Bronchial epithelial cell (primary cell): ENCODE results near the gene HCAR1. TPM values are rescaled to one million over a fixed set of nuclear protein-coding genes. Genes with fewer than 3 reads are reported as not detected.
A peak's percentile ranks its signal among the peaks of the same experiment; 100 is the strongest.
"Not testable (repeated sequence)": the region's sequence is repeated elsewhere in the genome, so short reads cannot be mapped to it uniquely, and the experiment has no call there.

Source experiments
- DNase-seq: peaks from one replicate; pipeline ENCODE4 v3.0.0-alpha.2; 2010; ENCODE audit warnings: low read depth
- FAIRE-seq: peaks from 2 replicates; lab custom pipeline; 2011; peaks lifted over from hg19 to GRCh38; lab: Jason Lieb, UNC
- H3K27me3 ChIP-seq: 2 replicates; pipeline ENCODE4 v1.5.1; 2011; ENCODE audit warnings: low read length; ENCODE audit not compliant: control insufficient read depth, insufficient read depth
- H3K36me3 ChIP-seq: 2 replicates; pipeline ENCODE4 v1.5.1; 2011; ENCODE audit warnings: low read length; ENCODE audit not compliant: control insufficient read depth, insufficient read depth
- H3K4me3 ChIP-seq: 2 replicates; pipeline ENCODE4 v1.5.1; 2011; ENCODE audit warnings: mild to moderate bottlenecking, low read depth, low read length, control low read depth
- total RNA-seq: library from RNA; depleted of rRNA; stranded (reverse); fragments of >200 nt; gene quantifications from 2 replicates; pipeline ENCODE4 v1.2.1, GENCODE V29; 2014
- TF ChIP-seq, protein P1 (sequence below): IDR thresholded peaks from 2 replicates; pipeline ENCODE4 v1.5.1; 2011; ENCODE audit warnings: mild to moderate bottlenecking, moderate library complexity, low read length, control low read depth, inconsistent platforms; ENCODE audit not compliant: insufficient read depth, severe bottlenecking

The HCAR1 gene
- total RNA-seq, 1 donor from 2014 or later: under 0.01 TPM

DNA sequence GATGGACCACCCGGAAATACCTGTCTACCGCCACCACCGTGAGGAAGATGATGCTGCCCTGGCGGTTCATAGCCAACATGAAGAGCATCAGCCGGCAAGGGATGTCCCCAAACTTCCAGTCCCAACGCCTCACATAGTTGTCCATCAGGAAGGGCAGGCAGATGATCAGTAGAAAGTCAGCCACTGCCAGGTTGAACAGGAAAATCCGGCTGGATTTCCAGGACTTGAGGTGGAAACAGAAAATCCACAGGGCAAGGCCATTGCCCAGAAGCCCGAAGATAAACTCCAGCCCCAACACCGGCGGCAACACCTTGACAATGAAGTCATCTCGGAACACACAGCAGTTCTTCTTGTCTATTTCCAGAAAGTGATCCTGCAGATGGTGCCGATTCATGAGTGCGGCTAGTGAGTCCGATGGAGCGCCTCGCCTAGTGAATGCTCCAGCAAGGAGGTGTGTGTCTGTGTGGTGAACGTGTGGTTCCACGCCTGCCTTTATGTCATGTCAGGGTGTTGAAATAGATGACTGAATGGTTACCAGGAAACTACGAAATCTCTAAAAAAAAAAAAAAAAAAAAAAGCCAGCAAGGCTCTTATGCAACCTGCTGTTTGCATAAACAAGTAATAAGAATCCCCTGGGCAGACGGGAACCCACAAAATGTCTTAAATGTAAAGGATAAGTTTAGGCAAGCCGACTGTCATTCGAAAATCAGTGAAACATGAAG, 27.6 kb downstream of the HCAR1 start, which contains the start of gene HCAR2:
TSS of gene HCAR2 (minus strand) at position 468 of the 722 bp plus-strand sequence. CDS start at position 394, 74 bp downstream.
- not testable (repeated sequence) for H3K4me3 ChIP-seq

DNA sequence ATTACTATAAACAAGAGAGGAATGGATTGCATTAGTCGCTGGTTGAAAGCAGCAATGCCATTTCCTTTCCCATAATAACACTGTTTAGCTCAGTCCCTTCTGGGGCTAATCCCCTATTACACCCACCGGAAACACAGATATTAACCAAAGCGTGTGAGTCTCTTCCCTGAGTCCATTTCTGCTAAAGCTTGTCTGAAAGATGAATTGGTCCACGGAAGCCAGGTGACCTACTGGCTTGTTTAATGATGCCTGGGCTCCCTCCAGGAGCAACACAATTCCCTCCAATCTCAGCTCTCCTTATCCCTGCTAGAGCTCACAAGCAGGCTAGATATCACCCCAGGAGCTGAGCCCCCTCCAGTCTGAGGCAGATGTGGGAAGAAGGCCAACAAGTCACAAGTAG, 29.2 kb downstream of the HCAR1 start:
- not testable (repeated sequence) for H3K27me3 ChIP-seq, FAIRE-seq, DNase-seq, H3K36me3 ChIP-seq, H3K4me3 ChIP-seq

More for the DNA sequence above, 27.6 kb downstream of the HCAR1 start, which contains the start of gene HCAR2:
- not testable (repeated sequence) for FAIRE-seq, H3K27me3 ChIP-seq, H3K36me3 ChIP-seq
- peak; percentile 97 for DNase-seq

DNA sequence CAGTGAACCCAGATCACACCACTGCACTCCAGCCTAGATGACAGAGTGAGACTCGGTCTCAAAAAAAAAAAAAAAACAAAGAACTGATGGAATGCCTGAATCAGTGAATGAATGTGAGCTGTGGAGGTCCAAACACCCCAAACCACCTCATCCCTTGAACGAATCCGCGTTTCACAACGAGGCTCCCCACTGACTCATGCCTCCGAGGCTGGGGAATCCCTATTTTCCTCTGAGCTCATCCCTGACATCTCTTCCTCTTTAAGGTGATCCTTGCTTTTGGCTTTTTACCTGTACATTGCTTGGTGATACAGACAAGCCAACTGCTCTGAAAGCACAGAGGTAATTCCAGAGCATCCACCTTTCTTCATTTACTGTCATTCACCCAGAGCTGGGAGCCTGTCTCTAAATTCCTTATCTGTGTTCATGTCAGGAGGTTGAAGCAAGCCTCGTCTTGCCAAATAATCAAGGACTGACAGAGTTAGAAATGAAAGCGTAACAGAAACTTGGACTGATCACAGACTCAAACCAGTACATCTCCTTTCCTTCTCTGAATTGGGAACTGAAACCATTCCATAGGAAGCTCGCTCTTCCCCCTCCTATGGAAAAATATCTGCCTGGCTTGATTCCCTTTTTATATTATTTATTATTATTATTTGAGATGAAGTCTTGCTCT, 30.5 kb downstream of the HCAR1 start:
- H3K4me3 ChIP-seq, H3K36me3 ChIP-seq, H3K27me3 ChIP-seq, DNase-seq: not testable (repeated sequence)
- FAIRE-seq: peak; percentile 92

DNA sequence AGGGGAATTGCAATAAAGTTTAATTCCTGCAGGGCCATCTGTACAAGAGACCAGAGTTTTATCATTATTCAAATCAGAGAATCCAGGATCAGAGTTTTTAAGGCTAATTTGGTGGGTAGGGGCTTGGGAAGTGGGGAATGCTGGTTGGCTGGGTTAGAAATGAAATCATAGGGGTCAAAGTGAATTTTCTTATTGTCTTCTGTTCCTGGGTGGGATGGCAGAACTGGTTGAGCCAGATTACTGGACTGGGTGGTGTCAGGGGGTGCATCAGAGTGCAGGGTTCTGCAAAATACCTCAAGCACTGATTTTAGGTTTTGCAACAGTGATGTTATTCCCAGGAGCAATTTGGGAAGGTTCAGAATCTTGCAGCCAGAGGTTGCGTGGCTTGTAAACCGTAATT, 33.7 kb downstream of the HCAR1 start:
- not testable (repeated sequence) for H3K4me3 ChIP-seq, DNase-seq, FAIRE-seq, H3K27me3 ChIP-seq, H3K36me3 ChIP-seq

DNA sequence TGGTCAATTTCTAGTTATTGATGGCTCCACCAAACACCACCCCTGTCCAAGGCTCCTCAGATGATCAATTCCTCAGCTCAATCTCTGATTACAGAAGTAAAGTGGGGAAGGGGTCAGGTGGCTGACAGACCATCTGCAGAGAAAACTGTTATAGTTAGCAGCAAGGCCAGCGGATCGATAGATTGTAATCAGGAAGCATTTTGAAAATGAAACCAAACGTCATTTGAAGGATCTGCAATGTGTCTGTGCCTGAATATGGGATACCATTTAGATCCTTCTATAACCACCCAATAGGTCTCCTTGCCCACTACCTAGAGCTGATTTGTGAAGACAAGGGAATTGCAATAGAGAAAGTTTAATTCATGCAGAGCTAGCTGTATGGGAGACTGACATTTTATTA, 39.1 kb downstream of the HCAR1 start:
- no peaks in the 10 kb centered on the region for H3K27me3 ChIP-seq
- H3K36me3 ChIP-seq: no peaks in the 10 kb centered on the region
- FAIRE-seq (no peak), DNase-seq (no peak)
- TF ChIP-seq, protein P1, sequence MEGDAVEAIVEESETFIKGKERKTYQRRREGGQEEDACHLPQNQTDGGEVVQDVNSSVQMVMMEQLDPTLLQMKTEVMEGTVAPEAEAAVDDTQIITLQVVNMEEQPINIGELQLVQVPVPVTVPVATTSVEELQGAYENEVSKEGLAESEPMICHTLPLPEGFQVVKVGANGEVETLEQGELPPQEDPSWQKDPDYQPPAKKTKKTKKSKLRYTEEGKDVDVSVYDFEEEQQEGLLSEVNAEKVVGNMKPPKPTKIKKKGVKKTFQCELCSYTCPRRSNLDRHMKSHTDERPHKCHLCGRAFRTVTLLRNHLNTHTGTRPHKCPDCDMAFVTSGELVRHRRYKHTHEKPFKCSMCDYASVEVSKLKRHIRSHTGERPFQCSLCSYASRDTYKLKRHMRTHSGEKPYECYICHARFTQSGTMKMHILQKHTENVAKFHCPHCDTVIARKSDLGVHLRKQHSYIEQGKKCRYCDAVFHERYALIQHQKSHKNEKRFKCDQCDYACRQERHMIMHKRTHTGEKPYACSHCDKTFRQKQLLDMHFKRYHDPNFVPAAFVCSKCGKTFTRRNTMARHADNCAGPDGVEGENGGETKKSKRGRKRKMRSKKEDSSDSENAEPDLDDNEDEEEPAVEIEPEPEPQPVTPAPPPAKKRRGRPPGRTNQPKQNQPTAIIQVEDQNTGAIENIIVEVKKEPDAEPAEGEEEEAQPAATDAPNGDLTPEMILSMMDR: no peak
- H3K4me3 ChIP-seq: no peak overlapping the region

DNA sequence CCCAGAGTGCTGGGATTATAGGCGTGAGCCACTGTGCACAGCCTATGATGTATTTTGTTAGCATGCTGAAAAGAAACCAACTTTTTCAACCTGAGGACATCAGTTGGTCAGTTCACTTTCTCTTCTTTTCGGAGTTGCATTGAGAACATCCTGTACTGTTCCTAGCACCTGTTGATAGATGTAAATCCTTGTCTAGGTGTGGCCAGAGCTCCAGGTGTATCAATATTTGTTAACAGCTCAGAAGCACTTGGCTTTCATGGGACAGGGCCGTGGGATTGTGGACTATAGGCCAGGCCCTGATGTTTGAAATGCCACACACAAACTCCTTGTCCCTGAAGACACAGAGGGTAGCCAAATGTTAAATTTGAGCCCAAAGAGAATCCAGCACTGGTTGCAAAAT, 42.4 kb downstream of the HCAR1 start:
- DNase-seq (no peak), FAIRE-seq (no peak)
- TF ChIP-seq, protein P1: no peak
- H3K36me3 ChIP-seq: no peaks in the 10 kb centered on the region
- H3K27me3 ChIP-seq: no peaks in the 10 kb centered on the region
- H3K4me3 ChIP-seq: no peak overlapping the region

DNA sequence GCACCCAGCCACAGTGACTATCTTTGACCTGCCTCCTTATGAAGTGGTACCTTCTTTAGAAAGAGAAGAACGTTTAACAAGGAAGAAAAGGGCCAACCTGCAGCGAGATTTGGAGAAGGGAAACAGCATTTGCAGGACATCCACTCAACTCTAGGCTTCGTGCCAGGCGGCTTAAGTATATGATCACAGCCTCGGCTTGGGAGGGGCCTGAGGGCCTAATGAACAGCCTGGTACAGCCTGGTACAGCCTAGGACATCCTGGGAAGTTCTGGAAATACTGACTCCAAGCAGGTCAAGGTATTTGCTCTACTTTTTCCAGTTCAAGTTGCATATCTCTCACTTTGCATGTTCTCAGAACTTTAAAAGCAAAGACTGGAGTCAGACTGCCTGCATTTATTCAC, 43.6 kb downstream of the HCAR1 start:
- TF ChIP-seq, protein P1: no peak

More for the DNA sequence above, 43.6 kb downstream of the HCAR1 start:
- H3K27me3 ChIP-seq: no peaks in the 10 kb centered on the region
- H3K4me3 ChIP-seq: no peak overlapping the region
- peak; percentile 36 for DNase-seq
- no peaks in the 10 kb centered on the region for H3K36me3 ChIP-seq
- no peak for FAIRE-seq
